GM12891 (cell line): ENCODE measurements around the gene ACSL1.

ENCODE experiments used
- POLR2AphosphoS5 ChIP-seq: IDR thresholded peaks from 2 replicates; pipeline ENCODE4 v1.6.1; 2011; ENCODE audit warnings: low read depth, low read length, control low read depth
- TAF1 ChIP-seq: IDR thresholded peaks from 2 replicates; pipeline ENCODE4 v1.6.1; 2011; ENCODE audit warnings: low read depth, low read length, control low read depth

GRCh38 chr4:184727430-184727829 lies 98.3 kb downstream of the ACSL1 start:
- TF ChIP-seq POLR2AphosphoS5 (no peak), TAF1 (no peak)
